H9 (cell line): ENCODE measurements around the gene TRABD2B. TPM values are rescaled to one million over a fixed set of nuclear protein-coding genes. Genes with fewer than 3 reads are reported as not detected.

Experiments
- DNase-seq: peaks from one replicate; pipeline ENCODE4 v3.0.0-alpha.2; 2017
- H2AFZ ChIP-seq: one replicate; pipeline ENCODE4 v1.6.1; 2013; ENCODE audit warnings: mild to moderate bottlenecking, low read length, control low read depth, moderate library complexity
- H2AK5ac ChIP-seq: 2 replicates; pipeline ENCODE4 v1.6.1; 2013; ENCODE audit warnings: low read length, control low read depth, mixed read lengths; ENCODE audit not compliant: insufficient read length
- H2BK120ac ChIP-seq: one replicate; pipeline ENCODE4 v1.6.1; 2013; ENCODE audit warnings: low read depth, mild to moderate bottlenecking, low read length, control low read depth, inconsistent platforms; ENCODE audit not compliant: poor library complexity, severe bottlenecking
- H2BK12ac ChIP-seq: 2 replicates; pipeline ENCODE4 v1.6.1; 2013; ENCODE audit warnings: low read length, control low read depth, mixed read lengths, low read depth; ENCODE audit not compliant: insufficient read length
- H2BK15ac ChIP-seq: 2 replicates; pipeline ENCODE4 v1.6.1; 2013; ENCODE audit warnings: low read depth, low read length, control low read depth
- H2BK20ac ChIP-seq: one replicate; pipeline ENCODE4 v1.6.1; 2013; ENCODE audit warnings: low read depth, mild to moderate bottlenecking, low read length, control low read depth, inconsistent platforms; ENCODE audit not compliant: poor library complexity, severe bottlenecking
- H2BK5ac ChIP-seq: 2 replicates; pipeline ENCODE4 v1.6.1; 2013; ENCODE audit warnings: low read length, control low read depth, mixed read lengths; ENCODE audit not compliant: insufficient read length
- H3K14ac ChIP-seq: 2 replicates; pipeline ENCODE4 v1.6.1; 2013; ENCODE audit warnings: low read length, control low read depth; ENCODE audit not compliant: insufficient read depth
- H3K18ac ChIP-seq: 2 replicates; pipeline ENCODE4 v1.6.1; 2013; ENCODE audit warnings: low read depth, mild to moderate bottlenecking, mixed read lengths, low read length, control low read depth; ENCODE audit not compliant: insufficient read length
- H3K23ac ChIP-seq: 2 replicates; pipeline ENCODE4 v1.6.1; 2013; ENCODE audit warnings: low read length, control low read depth, mixed read lengths, low read depth; ENCODE audit not compliant: insufficient read length
- H3K23me2 ChIP-seq: 2 replicates; pipeline ENCODE4 v1.6.1; 2013; ENCODE audit warnings: low read depth, mild to moderate bottlenecking, mixed read lengths, low read length, control low read depth; ENCODE audit not compliant: insufficient read length, poor library complexity, severe bottlenecking
- H3K27ac ChIP-seq: 2 replicates; pipeline ENCODE4 v1.5.1; 2013; ENCODE audit warnings: low read length, control low read depth, mixed read lengths, low read depth; ENCODE audit not compliant: insufficient read length
- H3K27me3 ChIP-seq: 2 replicates; pipeline ENCODE4 v1.6.1; 2013; ENCODE audit warnings: low read length, control low read depth, inconsistent platforms; ENCODE audit not compliant: insufficient read depth
- H3K4ac ChIP-seq: 2 replicates; pipeline ENCODE4 v1.6.1; 2013; ENCODE audit warnings: low read depth, mild to moderate bottlenecking, control low read depth, inconsistent platforms, low read length, moderate library complexity
- H3K4me1 ChIP-seq: 2 replicates; pipeline ENCODE4 v1.6.1; 2013; ENCODE audit warnings: low read length, control low read depth, inconsistent platforms; ENCODE audit not compliant: insufficient read depth
- H3K4me2 ChIP-seq: 2 replicates; pipeline ENCODE4 v1.6.1; 2013; ENCODE audit warnings: low read length, control low read depth, mixed read lengths; ENCODE audit not compliant: insufficient read length, insufficient read depth
- H3K56ac ChIP-seq: 2 replicates; pipeline ENCODE4 v1.6.1; 2013; ENCODE audit warnings: low read depth, mild to moderate bottlenecking, mixed read lengths, low read length, control low read depth; ENCODE audit not compliant: insufficient read length
- H3K79me1 ChIP-seq: 2 replicates; pipeline ENCODE4 v1.6.1; 2013; ENCODE audit warnings: low read depth, mild to moderate bottlenecking, moderate library complexity, low read length, control low read depth, inconsistent platforms; ENCODE audit not compliant: insufficient read depth, poor library complexity, severe bottlenecking
- H3K79me2 ChIP-seq: 2 replicates; pipeline ENCODE4 v1.6.1; 2013; ENCODE audit warnings: low read length, control low read depth, inconsistent platforms; ENCODE audit not compliant: insufficient read depth
- H3K9ac ChIP-seq: 2 replicates; pipeline ENCODE4 v1.6.1; 2013; ENCODE audit warnings: low read length, control low read depth, mixed read lengths; ENCODE audit not compliant: insufficient read length; ENCODE audit errors: extremely low read depth
- H3K9me3 ChIP-seq: one replicate; pipeline ENCODE4 v1.6.1; 2013; ENCODE audit warnings: low read depth, low read length, inconsistent platforms; ENCODE audit not compliant: control insufficient read depth
- H3T11ph ChIP-seq: one replicate; pipeline ENCODE4 v1.6.1; 2013; ENCODE audit warnings: mild to moderate bottlenecking, low read length, control low read depth, inconsistent platforms
- H4K20me1 ChIP-seq: one replicate; pipeline ENCODE4 v1.6.1; 2013; ENCODE audit not compliant: control insufficient read depth, insufficient read length, insufficient read depth
- H4K5ac ChIP-seq: 2 replicates; pipeline ENCODE4 v1.6.1; 2013; ENCODE audit warnings: low read depth, mild to moderate bottlenecking, mixed read lengths, low read length, control low read depth; ENCODE audit not compliant: insufficient read length
- H4K8ac ChIP-seq: replicated peaks from 2 replicates; pipeline ENCODE4 v1.6.1; 2013; ENCODE audit warnings: low read length, control low read depth, mixed read lengths, low read depth; ENCODE audit not compliant: insufficient read length
- H4K91ac ChIP-seq: 2 replicates; pipeline ENCODE4 v1.6.1; 2013; ENCODE audit warnings: low read depth, mild to moderate bottlenecking, moderate library complexity, mixed read lengths, low read length, control low read depth; ENCODE audit not compliant: insufficient read length
- H3K27ac Mint-ChIP-seq, 3 experiments: 2 replicates in 2 of 3; 3 replicates in 1 of 3; pipeline ENCODE4 v1.8.0; 2020 to 2021; ENCODE audit warnings: mixed read lengths in 3 of 3, mild to moderate bottlenecking in 1 of 3, moderate library complexity in 1 of 3
- H3K27me3 Mint-ChIP-seq: 2 replicates; pipeline ENCODE4 v1.8.0; 2021; ENCODE audit warnings: low read depth, mild to moderate bottlenecking, moderate library complexity, mixed read lengths
- H3K36me3 Mint-ChIP-seq, 3 experiments: 2 replicates in 2 of 3; 3 replicates in 1 of 3; pipeline ENCODE4 v1.8.0; 2020 to 2021; ENCODE audit warnings: low read depth in 3 of 3, mixed read lengths in 3 of 3; ENCODE audit not compliant: insufficient read depth in 1 of 3
- H3K4me1 Mint-ChIP-seq, 2 experiments: 2 replicates each; pipeline ENCODE4 v1.8.0; 2020; ENCODE audit warnings: mixed read lengths in 2 of 2
- H3K4me3 Mint-ChIP-seq, 2 experiments: 2 replicates in 1 of 2; 3 replicates in 1 of 2; pipeline ENCODE4 v1.8.0; 2020 to 2021; ENCODE audit warnings: mild to moderate bottlenecking in 2 of 2, mixed read lengths in 2 of 2, moderate library complexity in 1 of 2
- H3K9me3 Mint-ChIP-seq, 2 experiments: 2 replicates in 1 of 2; 3 replicates in 1 of 2; pipeline ENCODE4 v1.8.0; 2020; ENCODE audit warnings: mild to moderate bottlenecking in 2 of 2, mixed read lengths in 2 of 2, moderate library complexity in 1 of 2
- WGBS: extraction: QIAGEN DNeasy Blood & Tissue Kit; methylation state at CpG from one replicate; pipeline ENCODE4 v1.1.7; 2013; ENCODE audit warnings: missing lambda C conversion rate, low lambda C conversion rate, mixed read lengths; ENCODE audit not compliant: insufficient read length; ENCODE audit errors: extremely low coverage; 5-methylcytosine and 5-hydroxymethylcytosine counted together
- total RNA-seq: library from RNA; stranded (reverse); gene quantifications from 2 replicates; pipeline ENCODE4 v1.2.1, GENCODE V29; 2021
- TF ChIP-seq, protein P1 (sequence below): fragments of 200-600 bp; sonication (generic); conservative IDR thresholded peaks from 3 replicates; pipeline ENCODE4 v1.8.0; 2021; ENCODE audit warnings: antibody characterized with exemption, mild to moderate bottlenecking

Gene TRABD2B
- total RNA-seq, 1 experiment from 2014 or later = 2.3 TPM

DNA sequence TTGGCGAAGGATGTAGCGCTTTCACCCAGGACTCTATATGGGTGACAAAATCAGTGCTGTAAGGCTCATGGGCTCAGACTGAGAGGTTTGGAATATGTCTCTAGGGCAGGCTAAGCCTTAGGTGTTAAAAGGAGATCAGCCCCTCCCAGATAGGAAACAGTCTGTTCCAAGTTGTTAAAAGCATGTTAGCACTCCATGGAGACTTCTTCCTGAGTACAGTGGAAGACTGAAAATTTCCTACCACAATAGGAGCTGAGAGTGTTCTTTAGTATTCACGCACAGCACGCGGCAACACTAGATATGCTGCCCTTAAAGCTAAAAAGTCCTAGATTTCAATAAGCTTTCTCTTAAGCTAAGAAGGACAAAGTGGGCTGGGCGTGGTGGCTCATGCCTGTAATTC, 122.1 kb downstream of the TRABD2B start:
- Histone ChIP-seq H2BK5ac (no peak overlapping the region), H4K8ac (no peak overlapping the region), H2BK15ac (no peak overlapping the region), H3K18ac (no peak overlapping the region), H3K56ac (no peak overlapping the region), H3K79me2 (no peaks in the 10 kb centered on the region), H3K27me3 (no peaks in the 10 kb centered on the region), H3K23me2 (no peaks in the 10 kb centered on the region), H4K91ac (no peak overlapping the region), H4K5ac (no peak overlapping the region), H2AFZ (no peak overlapping the region), H3K4me1 (no peaks in the 10 kb centered on the region), H3K9me3 (no peaks in the 10 kb centered on the region), H3K27ac (no peak overlapping the region), H4K20me1 (no peaks in the 10 kb centered on the region), H2AK5ac (no peak overlapping the region), H3K9ac (no peak overlapping the region), H2BK12ac (no peak overlapping the region), H3K79me1 (no peaks in the 10 kb centered on the region), H3T11ph (no peak overlapping the region), H2BK20ac (no peak overlapping the region), H3K4me2 (no peak overlapping the region), H3K4ac (no peak overlapping the region), H3K23ac (no peak overlapping the region), H2BK120ac (no peak overlapping the region), H3K14ac (no peak overlapping the region)
- Mint-ChIP-seq H3K36me3 (no peaks in the 10 kb centered on the region; a peak in 1 of 7 replicates), H3K9me3 (no peaks in the 10 kb centered on the region), H3K27ac (no peak overlapping the region), H3K4me3 (no peak overlapping the region), H3K4me1 (peaks cover 12 to 16% of the 10 kb centered on the region in 2 experiments; a peak in 3 of 4 replicates), H3K27me3 (peaks cover 2% of the 10 kb centered on the region; the same call in 1 of the 2 replicates)
- no CpG with 5 or more reads among the region's 6 CpGs for WGBS
- TF ChIP-seq, protein P1, sequence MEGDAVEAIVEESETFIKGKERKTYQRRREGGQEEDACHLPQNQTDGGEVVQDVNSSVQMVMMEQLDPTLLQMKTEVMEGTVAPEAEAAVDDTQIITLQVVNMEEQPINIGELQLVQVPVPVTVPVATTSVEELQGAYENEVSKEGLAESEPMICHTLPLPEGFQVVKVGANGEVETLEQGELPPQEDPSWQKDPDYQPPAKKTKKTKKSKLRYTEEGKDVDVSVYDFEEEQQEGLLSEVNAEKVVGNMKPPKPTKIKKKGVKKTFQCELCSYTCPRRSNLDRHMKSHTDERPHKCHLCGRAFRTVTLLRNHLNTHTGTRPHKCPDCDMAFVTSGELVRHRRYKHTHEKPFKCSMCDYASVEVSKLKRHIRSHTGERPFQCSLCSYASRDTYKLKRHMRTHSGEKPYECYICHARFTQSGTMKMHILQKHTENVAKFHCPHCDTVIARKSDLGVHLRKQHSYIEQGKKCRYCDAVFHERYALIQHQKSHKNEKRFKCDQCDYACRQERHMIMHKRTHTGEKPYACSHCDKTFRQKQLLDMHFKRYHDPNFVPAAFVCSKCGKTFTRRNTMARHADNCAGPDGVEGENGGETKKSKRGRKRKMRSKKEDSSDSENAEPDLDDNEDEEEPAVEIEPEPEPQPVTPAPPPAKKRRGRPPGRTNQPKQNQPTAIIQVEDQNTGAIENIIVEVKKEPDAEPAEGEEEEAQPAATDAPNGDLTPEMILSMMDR = no peak
- no peak for DNase-seq
